Sigmoid colon (tissue), 7 donors: ENCODE results near the gene PRKCZ. TPM values are rescaled to one million over a fixed set of nuclear protein-coding genes. Genes with fewer than 3 reads are reported as not detected.

Source experiments
- DNase-seq: peaks from one replicate; pipeline ENCODE4 v3.0.0-alpha.2; 2019
- H3K27ac ChIP-seq, 4 donors: fragments of 200-600 bp; sonication (generic); one replicate each; pipeline ENCODE4 v1.5.1; 2016 to 2019; ENCODE audit warnings: mild to moderate bottlenecking in 1 of 4
- H3K27me3 ChIP-seq, 3 donors: fragments of 200-600 bp; sonication (generic); one replicate each; pipeline ENCODE4 v1.5.1; 2019; ENCODE audit warnings: mild to moderate bottlenecking in 1 of 3
- H3K36me3 ChIP-seq, 4 donors: fragments of 200-600 bp; sonication (generic); one replicate each; pipeline ENCODE4 v1.5.1; 2016 to 2019
- H3K4me1 ChIP-seq, 4 donors: fragments of 200-600 bp; sonication (generic); one replicate each; pipeline ENCODE4 v1.5.1; 2017 to 2019
- H3K4me3 ChIP-seq, 4 donors: fragments of 200-600 bp; sonication (generic); one replicate each; pipeline ENCODE4 v1.5.1; 2017 to 2019; ENCODE audit warnings: mild to moderate bottlenecking in 2 of 4, moderate library complexity in 1 of 4
- H3K9me3 ChIP-seq, 4 donors: fragments of 200-600 bp in 3 of 4; sonication (generic) in 3 of 4; one replicate each; pipeline versions ENCODE4 v1.5.1 to v1.6.1; 2013 to 2019
- CTCF ChIP-seq, 4 experiments: fragments of 450-650 bp in 3 of 4; fragments of 200-600 bp in 1 of 4; IDR thresholded peaks; one replicate each; pipeline ENCODE4 v1.5.1; 2016 to 2019; ENCODE audit warnings: antibody characterized with exemption in 4 of 4, mild to moderate bottlenecking in 3 of 4, moderate library complexity in 2 of 4
- EP300 ChIP-seq, 4 donors: sonication (generic); formaldehyde crosslinking; IDR thresholded peaks; one replicate each; pipeline ENCODE4 v1.6.1; 2017; ENCODE audit warnings: antibody characterized with exemption in 4 of 4
- POLR2A ChIP-seq, 2 donors: fragments of 450-650 bp; IDR thresholded peaks; one replicate each; pipeline ENCODE4 v1.6.1; 2016; ENCODE audit warnings: antibody characterized with exemption in 2 of 2, mild to moderate bottlenecking in 2 of 2, moderate library complexity in 2 of 2
- POLR2AphosphoS5 ChIP-seq, 4 donors: sonication (generic); formaldehyde crosslinking; IDR thresholded peaks; one replicate each; pipeline ENCODE4 v1.6.1; 2017; ENCODE audit warnings: antibody characterized with exemption in 4 of 4
- WGBS, 2 donors: extraction: QIAGEN DNeasy Blood & Tissue Kit; methylation state at CpG; one replicate each; pipeline ENCODE4 v1.1.7; 2013; 5-methylcytosine and 5-hydroxymethylcytosine counted together
- intact Hi-C: fragments of 100-400 bp; cut with DNase I; formaldehyde crosslinking; loops from one replicate; pipeline ENCODE4 v1.15.1; 2023
- polyA plus RNA-seq, 3 donors: library from polyadenylated mRNA; stranded (reverse); fragments of 200-250 nt; gene quantifications; one replicate each; pipeline ENCODE4 v1.2.3, GENCODE V29; 2013
- total RNA-seq, 4 donors: library from RNA; depleted of rRNA; stranded (reverse); fragments of >200 nt; gene quantifications; one replicate each; pipeline ENCODE4 v1.1.0, GENCODE V29; 2016
- donor health status: healthy with polysubstance abuse.
- donor health status: Bipolar disorder and iron deficiency.
- donor health status: healthy.

Gene PRKCZ
- total and polyA plus RNA-seq, 7 donors: 1.4 to 52.9 (median 4.8) TPM

- no peaks in the 10 kb centered on the region for H3K4me1 ChIP-seq
- no peak overlapping the region for H3K4me3 ChIP-seq
- no peaks in the 10 kb centered on the region for H3K36me3 ChIP-seq
- H3K27me3 ChIP-seq: peaks cover 0 to 14% (median 0%) of the 10 kb centered on the region in 3 donors
- DNase-seq: no peak
- intact Hi-C loops: no loop called here
- TF ChIP-seq POLR2A (IDR thresholded peaks at IDR 0.05) (no peak), POLR2AphosphoS5 (IDR thresholded peaks at IDR 0.05) (no peak), CTCF (IDR thresholded peaks at IDR 0.05) (no peak), EP300 (IDR thresholded peaks at IDR 0.05) (no peak)
- WGBS, 2 donors: 90 to 94% methylated on average over 23 of the region's 23 CpGs
- H3K27ac ChIP-seq: no peak overlapping the region
- H3K9me3 ChIP-seq: no peaks in the 10 kb centered on the region
Observed at GRCh38 chr1:2107586-2108212, 57.5 kb downstream of the PRKCZ start.

GRCh38 chr1:2108213-2108876 is 58.1 kb downstream of the PRKCZ start:
- H3K27me3 ChIP-seq: peaks cover 0 to 16% (median 0%) of the 10 kb centered on the region in 3 donors
- no peak for DNase-seq
- no peaks in the 10 kb centered on the region for H3K9me3 ChIP-seq
- H3K36me3 ChIP-seq: no peaks in the 10 kb centered on the region
- no peak for TF ChIP-seq POLR2A (IDR thresholded peaks at IDR 0.05)
- TF ChIP-seq EP300 (IDR thresholded peaks at IDR 0.05): no peak
- TF ChIP-seq POLR2AphosphoS5 (IDR thresholded peaks at IDR 0.05): no peak
- no peak for TF ChIP-seq CTCF (IDR thresholded peaks at IDR 0.05)
- 88 to 90% methylated on average over 33 of the region's 33 CpGs for WGBS, 2 donors
- H3K27ac ChIP-seq: no peak overlapping the region
- intact Hi-C loops: no loop called here
- H3K4me3 ChIP-seq: no peak overlapping the region
- no peaks in the 10 kb centered on the region for H3K4me1 ChIP-seq

GRCh38 chr1:2108877-2109580 is 58.8 kb downstream of the PRKCZ start:
- intact Hi-C loops: no loop called here
- Histone ChIP-seq H3K9me3 (no peaks in the 10 kb centered on the region), H3K36me3 (no peaks in the 10 kb centered on the region), H3K27ac (no peak overlapping the region), H3K4me3 (no peak overlapping the region), H3K27me3 (peaks cover 0 to 23% (median 0%) of the 10 kb centered on the region in 3 donors), H3K4me1 (no peaks in the 10 kb centered on the region)
- WGBS, 2 donors: 85 to 89% methylated on average over 28 of the region's 28 CpGs
- DNase-seq: no peak
- TF ChIP-seq POLR2A (IDR thresholded peaks at IDR 0.05) (no peak), CTCF (IDR thresholded peaks at IDR 0.05) (no peak), EP300 (IDR thresholded peaks at IDR 0.05) (no peak), POLR2AphosphoS5 (IDR thresholded peaks at IDR 0.05) (no peak)

GRCh38 chr1:2109581-2110021 is 59.4 kb downstream of the PRKCZ start:
- no peak for DNase-seq
- Histone ChIP-seq H3K36me3 (no peaks in the 10 kb centered on the region), H3K27ac (no peak overlapping the region), H3K27me3 (peaks cover 0 to 26% (median 0%) of the 10 kb centered on the region in 3 donors), H3K4me1 (no peaks in the 10 kb centered on the region), H3K9me3 (no peaks in the 10 kb centered on the region), H3K4me3 (no peak overlapping the region)
- intact Hi-C loops: no loop called here
- TF ChIP-seq POLR2A (IDR thresholded peaks at IDR 0.05): no peak
- no peak for TF ChIP-seq CTCF (IDR thresholded peaks at IDR 0.05)
- TF ChIP-seq EP300 (IDR thresholded peaks at IDR 0.05): no peak
- WGBS, 2 donors: 92 to 96% methylated on average over 24 of the region's 24 CpGs
